ENCODE measurements around the gene RHOV.

Gene RHOV

DNA sequence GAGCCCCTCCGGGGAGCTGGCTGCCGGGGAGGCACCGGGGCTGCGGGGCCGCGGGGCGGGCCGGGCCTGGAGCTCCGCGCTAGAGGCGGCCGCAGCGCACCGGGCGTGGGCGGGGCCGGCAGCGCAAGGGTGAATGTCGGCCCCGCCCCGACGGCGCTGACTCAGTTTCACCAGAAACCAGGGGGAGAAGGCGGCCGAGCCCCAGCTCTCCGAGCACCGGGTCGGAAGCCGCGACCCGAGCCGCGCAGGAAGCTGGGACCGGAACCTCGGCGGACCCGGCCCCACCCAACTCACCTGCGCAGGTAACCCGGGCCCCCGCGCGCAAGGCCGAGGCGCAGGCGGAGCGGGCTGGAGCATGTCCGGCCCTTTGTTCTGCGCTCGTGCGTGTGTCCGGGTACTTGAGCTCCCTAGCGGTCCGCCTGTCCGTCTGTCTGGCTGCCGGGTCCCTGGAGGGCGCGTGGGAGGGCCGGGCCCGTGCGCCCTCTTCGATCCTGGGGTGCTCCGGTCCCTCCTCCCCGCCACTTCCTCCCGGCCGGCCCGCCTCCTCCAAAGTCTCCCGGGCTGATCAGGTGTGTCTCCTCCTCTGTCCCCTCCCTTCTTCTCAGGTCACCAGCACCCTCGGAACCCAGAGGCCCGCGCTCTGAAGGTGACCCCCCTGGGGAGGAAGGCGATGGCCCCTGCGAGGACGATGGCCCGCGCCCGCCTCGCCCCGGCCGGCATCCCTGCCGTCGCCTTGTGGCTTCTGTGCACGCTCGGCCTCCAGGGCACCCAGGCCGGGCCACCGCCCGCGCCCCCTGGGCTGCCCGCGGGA is 29.9 kb downstream of the RHOV start, which contains the start of gene SPINT1:
SPINT1 (plus strand) TSS at position 164 of the 811 bp plus-strand sequence; CDS start at position 671, 507 bp downstream.
- DNase-seq = no peak

DNA sequence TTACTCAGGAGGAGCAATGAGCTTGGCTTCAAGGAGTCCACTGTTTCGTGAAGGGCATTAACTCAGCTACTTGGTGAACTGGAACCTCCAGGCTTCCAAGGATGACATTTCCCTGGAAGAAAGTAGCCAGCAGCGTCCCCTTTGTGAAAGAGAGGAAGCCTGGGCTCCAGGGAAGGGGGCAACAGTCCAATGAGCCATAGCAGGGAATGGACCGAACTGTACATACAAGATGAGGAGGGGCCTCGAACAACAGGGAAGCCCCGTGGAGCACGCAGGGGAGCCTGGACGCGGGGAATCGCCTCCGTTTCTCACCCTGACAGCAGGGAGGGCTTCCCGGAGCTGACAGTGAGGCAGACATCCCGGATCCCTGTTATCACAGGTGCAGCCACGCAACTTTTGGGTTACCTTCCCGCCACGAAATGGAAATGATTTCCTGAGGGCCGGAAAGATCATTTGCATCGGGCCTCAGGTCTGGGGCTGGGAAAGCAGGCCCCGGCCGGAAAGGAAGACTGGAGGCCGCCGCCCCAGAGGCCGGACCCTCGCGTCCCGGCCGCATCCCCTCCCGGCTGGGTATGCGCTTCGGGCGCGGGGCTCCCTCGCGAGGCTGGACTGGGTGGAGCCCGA is 30.7 kb downstream of the RHOV start:
- no peak for DNase-seq

DNA sequence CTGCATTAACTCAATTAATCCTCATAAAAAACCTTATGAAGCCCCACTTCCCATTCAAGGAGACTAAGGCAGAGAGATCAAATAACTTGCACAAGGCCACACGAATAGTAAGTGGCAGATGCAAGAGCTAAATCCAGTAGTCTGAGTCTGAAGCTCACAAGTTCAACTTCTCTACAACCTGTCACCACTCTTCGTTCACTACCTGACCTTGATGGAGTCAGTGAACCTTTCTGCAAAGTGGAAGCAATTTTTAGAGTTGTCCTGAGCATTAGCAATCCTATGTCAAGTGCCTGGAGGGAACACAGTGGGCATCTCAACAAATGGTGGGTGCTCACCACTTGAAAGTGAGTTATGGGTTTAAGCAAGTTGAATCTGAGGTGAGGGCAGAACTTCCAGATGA is 32.3 kb downstream of the RHOV start:
- no peak for DNase-seq

DNA sequence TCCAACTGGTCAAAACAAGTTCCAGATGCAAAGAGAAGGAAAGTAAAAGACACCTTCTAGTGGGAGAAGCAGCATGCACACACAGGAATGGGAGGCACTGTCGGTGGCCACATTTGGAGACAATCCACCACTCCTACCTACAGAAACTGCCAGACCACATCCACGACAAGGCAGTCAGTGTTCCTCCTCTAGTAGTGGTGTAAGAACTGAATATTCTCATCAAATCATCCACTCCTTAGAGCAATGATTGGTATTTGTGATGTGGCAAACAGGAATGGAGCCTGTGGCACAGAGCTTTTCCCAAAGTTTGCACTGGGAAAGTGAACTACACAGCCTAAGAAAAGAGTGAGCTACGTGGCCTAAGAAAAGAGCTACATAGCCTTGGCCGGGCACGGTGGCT is 35.3 kb downstream of the RHOV start:
- DNase-seq = no peak

DNA sequence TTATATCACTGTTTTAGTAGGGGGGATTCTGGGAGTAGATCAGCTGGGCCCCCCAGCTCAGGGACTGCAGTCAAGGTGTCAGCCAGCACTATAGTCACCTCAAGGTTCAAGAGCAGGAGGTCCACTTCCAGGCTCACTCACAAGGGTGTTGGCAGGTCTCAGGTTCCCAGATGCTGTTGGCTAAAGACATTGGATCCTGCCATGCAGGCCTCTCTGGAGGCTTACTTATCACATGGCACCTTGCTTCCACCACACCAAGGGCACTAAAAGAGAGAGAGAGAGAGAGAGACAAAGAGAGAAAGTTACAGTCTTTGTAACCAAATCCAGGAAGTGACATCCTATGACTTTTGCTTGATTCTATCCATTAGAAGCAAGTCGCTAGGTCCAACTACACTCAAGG is 38.0 kb downstream of the RHOV start:
- DNase-seq = no peak

DNA sequence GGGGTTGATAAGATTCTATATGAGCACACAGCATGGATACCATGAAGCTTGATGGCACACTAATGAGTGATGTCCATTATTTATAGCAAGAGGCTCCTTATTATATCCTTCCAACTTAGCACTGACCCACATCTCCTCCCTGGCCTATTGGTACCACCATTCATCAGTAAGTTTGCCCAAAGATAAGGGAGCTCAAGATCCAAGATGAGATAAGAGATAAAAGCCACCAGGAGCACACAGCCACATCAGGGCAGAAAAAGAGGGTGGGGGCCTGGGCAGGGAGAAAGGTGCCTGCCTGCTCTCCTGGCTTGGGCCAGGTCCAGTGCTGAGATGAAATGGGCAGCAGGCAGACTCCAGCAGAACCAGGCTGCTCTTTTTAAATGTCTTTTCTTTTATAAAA is 41.1 kb downstream of the RHOV start:
- no peak for DNase-seq

DNA sequence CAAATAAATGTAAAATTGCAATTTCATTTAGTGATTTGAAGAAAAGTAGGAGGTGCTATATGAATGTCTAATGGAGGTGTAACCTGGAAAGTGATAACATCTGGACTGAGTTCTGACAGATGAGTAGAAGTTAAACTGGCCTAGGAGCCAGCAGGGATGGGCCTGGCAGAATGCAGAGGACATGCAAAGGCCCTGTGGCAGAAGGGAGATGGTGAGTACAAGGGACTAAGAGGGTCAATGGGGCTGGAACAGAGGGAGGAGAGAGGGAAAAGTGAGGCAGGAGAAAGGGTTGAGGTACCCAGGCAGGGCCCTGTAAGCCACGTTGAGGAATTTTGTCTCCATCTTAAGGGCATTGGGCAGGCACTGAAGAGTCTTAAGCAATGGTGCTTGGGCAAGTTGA is 42.2 kb downstream of the RHOV start:
- DNase-seq = no peak

DNA sequence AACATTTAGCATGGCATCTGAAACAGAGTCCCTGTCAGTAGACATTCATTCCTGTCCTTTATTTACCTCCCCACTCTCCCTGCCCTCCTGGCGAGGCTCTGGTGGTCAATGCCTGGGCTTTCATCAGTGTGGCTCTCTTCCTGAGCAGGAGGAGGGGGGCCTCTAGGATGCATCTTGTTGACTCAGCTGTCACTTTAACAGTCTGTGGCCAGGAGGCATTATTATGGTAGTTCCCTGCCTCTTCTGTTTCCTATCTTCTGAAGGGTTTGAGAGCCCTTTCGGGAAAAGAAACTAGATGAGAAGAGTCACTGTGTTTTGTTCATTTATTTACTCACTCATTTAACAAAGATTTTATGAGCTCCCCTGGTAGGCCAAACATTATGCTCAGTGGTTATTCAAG is 43.1 kb downstream of the RHOV start:
- no peak for DNase-seq

DNA sequence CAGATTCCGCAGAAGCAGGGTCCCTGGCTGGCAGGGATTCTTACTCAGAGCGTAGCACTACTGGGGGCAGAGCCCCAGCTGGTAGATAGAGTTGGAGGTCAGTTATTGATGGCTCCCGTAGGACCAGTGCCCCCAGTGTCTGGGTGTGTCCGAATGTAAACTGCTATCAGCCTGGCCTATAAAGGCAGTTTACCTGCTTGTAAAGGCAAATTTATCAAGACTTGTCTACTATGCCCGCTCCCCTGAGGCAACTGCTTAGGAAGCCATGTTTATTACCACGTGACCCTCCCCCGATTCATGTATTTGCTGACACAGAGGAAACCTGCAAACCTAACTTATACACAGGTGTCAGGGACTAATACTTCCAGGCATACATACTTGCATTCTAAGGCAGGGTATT is 44.9 kb downstream of the RHOV start:
- DNase-seq = no peak

DNA sequence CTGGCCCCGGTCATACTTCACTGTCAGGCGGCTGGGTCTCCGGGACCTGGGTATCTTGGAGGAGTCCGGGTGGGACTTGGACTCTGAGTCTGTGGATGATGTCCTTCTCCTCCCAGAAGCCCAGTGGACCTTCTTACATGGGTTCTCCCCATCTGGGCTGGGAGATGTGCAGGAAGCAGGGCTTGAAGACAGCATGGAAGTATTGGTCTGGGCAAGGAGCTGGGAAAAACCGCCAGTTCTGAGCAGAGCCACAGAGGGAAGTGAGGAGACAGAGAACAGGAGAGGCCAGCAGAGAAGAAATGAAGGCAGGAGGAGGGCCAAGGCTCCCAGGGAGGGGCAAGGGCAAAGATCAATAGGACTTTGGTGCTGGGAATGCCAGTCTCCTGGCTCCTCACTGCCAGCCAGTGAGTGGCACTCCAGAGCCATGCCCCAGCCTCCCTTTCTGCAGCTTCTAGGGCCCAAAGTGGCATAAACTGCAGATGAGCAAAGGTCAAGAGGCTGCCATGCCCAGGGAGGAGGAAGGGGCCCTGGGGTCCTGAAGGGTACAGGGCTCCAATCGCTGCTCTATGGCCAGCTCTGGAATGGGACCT is 45.5 kb downstream of the RHOV start, which contains the start of gene PPP1R14D:
PPP1R14D (minus strand) TSS at position 262 of the 590 bp plus-strand sequence; CDS start at position 195, 67 bp downstream.
- no peak for DNase-seq

DNA sequence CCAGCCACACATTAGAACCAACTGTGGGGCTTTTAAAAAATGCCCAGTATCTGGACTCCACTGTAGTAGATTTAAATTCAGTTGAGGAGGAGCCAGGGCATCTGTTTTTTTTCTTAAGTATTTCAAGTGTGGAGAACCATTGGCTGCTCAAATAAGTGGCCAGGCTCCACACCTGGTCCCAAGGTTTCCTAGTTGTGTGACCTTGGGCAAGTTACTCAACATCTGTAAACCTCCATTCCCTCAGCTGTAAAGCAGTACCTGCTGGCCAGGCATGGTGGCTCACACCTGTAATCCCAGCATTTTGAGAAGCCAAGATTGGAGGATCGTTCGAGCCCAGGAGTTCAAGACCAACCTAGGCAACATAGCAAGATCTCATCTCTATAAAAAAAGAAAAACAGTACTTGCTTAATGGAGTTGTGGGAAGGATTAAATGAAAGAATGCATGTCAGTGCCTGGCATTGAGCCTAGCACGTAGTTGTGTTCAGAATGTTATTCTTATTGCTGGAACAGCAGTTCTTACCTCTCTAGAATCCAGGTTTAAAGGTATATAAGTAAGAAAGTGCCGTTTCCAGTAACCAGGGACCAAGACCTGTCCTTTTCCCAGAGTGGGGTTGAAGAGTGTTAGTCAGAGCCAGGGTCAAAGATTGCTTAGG is 47.5 kb downstream of the RHOV start:
- DNase-seq = no peak

DNA sequence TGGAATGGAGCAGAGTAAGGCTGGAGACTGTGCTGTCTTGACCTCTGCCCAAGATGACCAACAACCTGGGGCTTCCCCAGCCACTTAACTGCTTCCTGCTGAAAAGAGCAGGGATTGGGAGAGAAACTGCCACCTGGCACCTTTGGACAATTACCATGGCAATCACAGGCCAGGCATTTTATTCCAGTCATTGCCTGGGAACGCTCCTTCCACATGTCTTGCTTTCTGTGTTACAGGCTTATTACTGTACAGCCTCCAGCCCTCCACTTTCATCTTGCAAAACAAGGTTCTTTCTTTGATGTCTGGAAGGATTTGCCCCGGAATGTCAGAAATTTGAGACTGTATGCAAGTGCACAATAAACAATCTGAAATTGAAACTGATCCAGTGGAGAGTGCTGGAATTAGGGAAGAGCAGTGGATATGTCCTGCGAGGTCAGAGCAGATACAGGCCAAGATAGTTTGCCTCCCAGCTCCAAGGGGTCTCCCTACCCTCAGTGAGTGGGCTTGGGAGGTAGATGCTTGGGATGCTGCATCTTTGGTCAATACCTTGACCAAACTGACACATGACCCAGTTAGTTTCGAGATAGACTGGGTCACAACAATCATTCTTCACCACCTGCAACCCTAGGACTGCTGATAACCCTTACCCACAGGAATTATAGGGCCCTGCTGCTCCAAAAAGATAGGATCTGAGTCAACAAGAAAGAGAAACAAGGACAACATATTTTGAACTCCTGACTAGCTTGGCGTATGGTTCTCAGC is 48.2 kb downstream of the RHOV start:
- DNase-seq = no peak

DNA sequence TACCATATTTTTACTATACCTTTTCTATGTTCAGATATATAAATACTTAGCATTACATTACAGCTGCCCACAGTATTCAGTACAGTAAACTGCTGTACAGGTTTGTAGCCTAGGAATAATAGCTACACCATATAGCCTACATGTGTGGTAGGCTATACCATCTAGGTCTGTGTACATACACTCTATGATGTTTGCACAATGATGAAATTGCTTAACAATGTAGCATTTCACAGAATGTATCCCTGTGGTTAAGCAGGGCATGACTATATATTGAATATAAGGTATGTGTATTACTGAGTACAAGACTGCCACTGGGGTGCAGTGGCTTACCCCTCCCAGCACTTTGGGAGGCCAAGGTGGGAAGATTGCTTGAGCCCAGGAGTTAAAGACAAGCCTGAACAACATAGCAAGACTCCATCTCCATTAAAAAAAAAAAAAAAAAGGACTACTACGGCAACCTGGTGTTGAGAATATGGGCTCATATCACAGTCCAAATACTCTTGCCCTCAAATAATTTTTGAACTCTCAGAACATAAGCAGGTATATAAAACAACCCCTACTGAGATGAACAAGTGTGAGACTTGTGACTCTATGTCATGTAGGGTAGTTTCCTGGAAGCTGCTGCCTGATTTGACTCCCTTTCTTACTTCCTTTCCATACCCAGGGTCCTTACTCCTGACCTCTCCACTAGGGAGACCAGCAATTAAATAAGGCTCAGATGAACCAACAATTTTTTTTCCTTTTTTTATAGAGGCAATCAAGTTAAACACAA is 50.3 kb downstream of the RHOV start:
- DNase-seq = no peak
